ENCODE results near the gene PID1. TPM values are rescaled to one million over a fixed set of nuclear protein-coding genes. Genes with fewer than 3 reads are reported as not detected.

The PID1 gene
- total RNA-seq, 6 experiments from 2014 or later = 28.5 to 95.4 (median 65.3) TPM

- intact Hi-C loops (cut with DNase I) = no loop called here
- TF ChIP-seq POLR2A (IDR thresholded peaks at IDR 0.05) (no peak), CTCF (IDR thresholded peaks at IDR 0.05) (no peak)
These were observed 211.6 kb downstream of the PID1 start for GRCh38 chr2:229059331-229060033.

GRCh38 chr2:229057976-229058553 is 213.0 kb downstream of the PID1 start:
- DNase-seq (no peak), ATAC-seq (peak; percentile 59 to 79 (median 70))
- Histone ChIP-seq H3K4me1 (peaks cover 0 to 34% (median 14%) of the 10 kb centered on the region in 4 donors), H3K36me3 (no peaks in the 10 kb centered on the region), H3K27me3 (no peaks in the 10 kb centered on the region), H3K4me3 (no peak overlapping the region), H3K9me3 (no peaks in the 10 kb centered on the region), H3K27ac (peak overlapping the region in 1 of 3 donors; percentile 34)
- no peak for TF ChIP-seq CTCF (IDR thresholded peaks at IDR 0.05)
- no peak for TF ChIP-seq POLR2A (IDR thresholded peaks at IDR 0.05)
- 67% methylated on average over 4 of the region's 4 CpGs for WGBS (ENCODE audit: insufficient coverage, low coverage, low lambda C conversion rate, missing lambda C conversion rate)
- intact Hi-C loops (cut with DNase I) = no loop called here

More at GRCh38 chr2:229059331-229060033, 211.6 kb downstream of the PID1 start:
- no peak overlapping the region for H3K4me3 ChIP-seq
- ATAC-seq (peak; percentile 79 to 86 (median 82)), DNase-seq (no peak)
- WGBS (ENCODE audit: insufficient coverage, low coverage, low lambda C conversion rate, missing lambda C conversion rate) = 46% methylated on average over 3 of the region's 3 CpGs
- H3K4me1 ChIP-seq = peaks cover 0 to 34% (median 14%) of the 10 kb centered on the region in 4 donors
- H3K36me3 ChIP-seq = no peaks in the 10 kb centered on the region
- no peaks in the 10 kb centered on the region for H3K9me3 ChIP-seq
- no peak overlapping the region for H3K27ac ChIP-seq
- no peaks in the 10 kb centered on the region for H3K27me3 ChIP-seq

GRCh38 chr2:229054311-229054710 is 216.8 kb downstream of the PID1 start:
- intact Hi-C loops (cut with DNase I) = no loop called here
- ATAC-seq (no peak), DNase-seq (no peak)
- Histone ChIP-seq H3K36me3 (no peaks in the 10 kb centered on the region), H3K9me3 (no peaks in the 10 kb centered on the region), H3K4me1 (peaks cover 0 to 22% (median 13%) of the 10 kb centered on the region in 4 donors), H3K27me3 (no peaks in the 10 kb centered on the region), H3K4me3 (no peak overlapping the region), H3K27ac (no peak overlapping the region)
- WGBS (ENCODE audit: insufficient coverage, low coverage, low lambda C conversion rate, missing lambda C conversion rate) = 73% methylated on average over 5 of the region's 5 CpGs
- TF ChIP-seq CTCF (IDR thresholded peaks at IDR 0.05) = no peak
- TF ChIP-seq POLR2A (IDR thresholded peaks at IDR 0.05) = no peak

GRCh38 chr2:229051798-229052197 is 219.3 kb downstream of the PID1 start:
- Histone ChIP-seq H3K4me3 (no peak overlapping the region), H3K27ac (no peak overlapping the region), H3K4me1 (no peaks in the 10 kb centered on the region), H3K36me3 (no peaks in the 10 kb centered on the region), H3K9me3 (no peaks in the 10 kb centered on the region), H3K27me3 (no peaks in the 10 kb centered on the region)
- no peak for ATAC-seq
- DNase-seq = no peak
- 82% methylated on average over 2 of the region's 2 CpGs for WGBS (ENCODE audit: insufficient coverage, low coverage, low lambda C conversion rate, missing lambda C conversion rate)
- intact Hi-C loops (cut with DNase I) = no loop called here
- no peak for TF ChIP-seq CTCF (IDR thresholded peaks at IDR 0.05)
- no peak for TF ChIP-seq POLR2A (IDR thresholded peaks at IDR 0.05)

Data from right lobe of liver (tissue), 6 donors.